ENCODE measurements around the gene SARDH. TPM values are rescaled to one million over a fixed set of nuclear protein-coding genes. Genes with fewer than 3 reads are reported as not detected.

SARDH gene
- total and polyA plus RNA-seq, 8 donors, result 3.9 to 13.9 (median 9.9) TPM

DNA sequence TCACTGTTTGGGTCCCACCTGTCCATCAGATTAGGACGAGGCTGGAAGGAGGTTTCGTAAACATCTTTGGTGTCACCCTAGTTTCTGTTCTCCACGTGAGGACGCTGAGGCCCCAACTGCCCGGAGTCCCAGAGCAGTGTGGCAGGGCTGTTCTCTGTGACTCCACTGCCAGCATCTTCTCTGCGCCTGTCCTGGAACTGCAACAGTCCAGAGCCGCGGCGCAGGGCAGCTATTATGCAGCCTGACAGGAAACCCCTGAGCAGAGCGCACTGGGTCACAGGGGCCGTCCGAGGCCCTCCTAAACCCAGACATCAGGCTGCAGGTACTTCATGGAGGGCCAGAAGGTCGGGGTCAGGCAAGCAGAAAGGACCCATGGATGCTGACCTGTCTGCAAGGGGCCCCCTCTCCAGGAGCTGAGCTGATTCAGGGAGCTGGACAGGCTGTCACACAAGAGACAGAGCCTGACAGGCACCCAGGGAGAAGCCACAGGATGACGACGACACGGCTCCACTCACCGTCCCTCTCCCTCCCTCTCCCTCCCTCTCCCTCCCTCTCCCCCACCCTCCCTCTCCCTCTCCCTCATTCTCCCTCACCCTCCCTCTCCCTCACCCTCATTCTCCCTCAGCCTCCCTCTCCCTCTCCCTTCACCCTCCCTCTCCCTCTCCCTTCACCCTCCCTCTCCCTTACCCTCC, 70.2 kb downstream of the SARDH start:
- Histone ChIP-seq H3K36me3 (no peaks in the 10 kb centered on the region), H3K27me3 (no peaks in the 10 kb centered on the region), H3K27ac (no peak overlapping the region), H3K9me3 (no peaks in the 10 kb centered on the region), H3K4me3 (no peak overlapping the region), H3K4me1 (no peaks in the 10 kb centered on the region)
- no peak for TF ChIP-seq CTCF (IDR thresholded peaks at IDR 0.05)
- ATAC-seq, result no peak
- no peak for DNase-seq
- intact Hi-C loops (cut with DNase I), result no loop called here

DNA sequence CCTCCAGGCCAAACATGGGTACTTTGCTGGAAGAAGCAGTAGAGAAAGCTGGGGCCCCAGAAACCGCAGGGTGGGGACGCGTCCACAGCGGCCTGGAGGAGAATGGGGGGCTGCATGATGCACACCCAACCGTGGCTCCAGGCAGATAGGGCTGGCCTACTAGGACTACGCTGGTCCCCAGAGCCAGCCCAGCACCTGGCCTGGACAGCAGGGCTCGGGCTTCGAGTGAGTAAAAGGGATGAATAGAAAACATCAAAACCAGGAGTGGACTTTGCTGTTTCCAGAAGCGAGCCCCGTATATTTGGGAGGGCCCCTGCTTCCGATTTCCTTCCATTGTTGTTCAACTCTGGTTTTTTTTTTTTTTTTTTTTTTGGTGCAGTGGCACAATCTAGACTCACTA, 71.3 kb downstream of the SARDH start:
- Histone ChIP-seq H3K9me3 (no peaks in the 10 kb centered on the region), H3K27ac (no peak overlapping the region), H3K36me3 (no peaks in the 10 kb centered on the region), H3K4me1 (no peaks in the 10 kb centered on the region), H3K27me3 (no peaks in the 10 kb centered on the region), H3K4me3 (no peak overlapping the region)
- no peak for DNase-seq
- TF ChIP-seq CTCF (IDR thresholded peaks at IDR 0.05), result no peak
- no peak for ATAC-seq
- intact Hi-C loops (cut with DNase I), result no loop called here

DNA sequence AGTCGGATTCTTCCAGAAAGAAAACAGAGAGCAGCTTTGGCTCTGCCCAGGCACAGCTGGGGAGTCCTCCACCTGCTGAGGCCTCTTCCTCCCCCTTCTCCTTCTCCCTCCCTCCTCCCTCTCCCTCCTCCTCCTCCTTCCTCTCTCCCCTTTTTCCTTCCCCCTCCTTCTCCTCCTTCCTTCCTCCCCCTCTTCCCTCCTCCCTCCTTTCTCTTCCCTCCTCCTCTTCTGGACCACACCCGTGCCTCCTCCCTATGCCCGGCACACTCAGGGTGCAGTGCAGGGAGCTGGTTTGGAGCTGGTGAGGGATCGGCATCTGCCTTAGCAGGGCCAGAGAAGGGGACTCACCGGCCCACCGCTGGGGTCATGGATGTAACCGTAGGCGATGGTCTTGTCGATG, 71.8 kb downstream of the SARDH start:
- TF ChIP-seq CTCF (IDR thresholded peaks at IDR 0.05), result no peak
- DNase-seq, result no peak
- intact Hi-C loops (cut with DNase I), result no loop called here
- no peak overlapping the region for H3K27ac ChIP-seq
- ATAC-seq, result no peak
- H3K4me1 ChIP-seq, result no peaks in the 10 kb centered on the region
- no peaks in the 10 kb centered on the region for H3K9me3 ChIP-seq
- no peak overlapping the region for H3K4me3 ChIP-seq
- no peaks in the 10 kb centered on the region for H3K36me3 ChIP-seq
- no peaks in the 10 kb centered on the region for H3K27me3 ChIP-seq

- Histone ChIP-seq H3K9me3 (no peaks in the 10 kb centered on the region), H3K4me3 (no peak overlapping the region), H3K36me3 (no peaks in the 10 kb centered on the region), H3K27ac (no peak overlapping the region), H3K4me1 (no peaks in the 10 kb centered on the region), H3K27me3 (peaks cover 0 to 4% of the 10 kb centered on the region in 2 donors)
- TF ChIP-seq CTCF (IDR thresholded peaks at IDR 0.05), result no peak
- no peak for DNase-seq
- no peak for ATAC-seq
- intact Hi-C loops (cut with DNase I), result no loop called here
These were observed 72.6 kb downstream of the SARDH start for GRCh38 chr9:133665535-133665934.

- H3K4me3 ChIP-seq, result no peak overlapping the region
- no peak overlapping the region for H3K27ac ChIP-seq
- intact Hi-C loops (cut with DNase I), result no loop called here
- no peak for ATAC-seq
- H3K4me1 ChIP-seq, result no peaks in the 10 kb centered on the region
- no peak for TF ChIP-seq CTCF (IDR thresholded peaks at IDR 0.05)
- peaks cover 0 to 9% of the 10 kb centered on the region in 2 donors for H3K27me3 ChIP-seq
- H3K36me3 ChIP-seq, result no peaks in the 10 kb centered on the region
- H3K9me3 ChIP-seq, result no peaks in the 10 kb centered on the region
- DNase-seq, result no peak
These were observed 73.1 kb downstream of the SARDH start for GRCh38 chr9:133665096-133665495.
